ENCODE measurements around the gene ATP10B.

Gene ATP10B

GRCh38 chr5:160627921-160628618 is 223.9 kb downstream of the ATP10B start:
- Histone ChIP-seq H3K4me1 (ENCODE audit: insufficient read depth, low read length) (peaks cover 47% of the 10 kb centered on the region), H3K79me2 (ENCODE audit: insufficient read depth, low read length) (no peaks in the 10 kb centered on the region), H3K36me3 (ENCODE audit: insufficient read depth, low read length) (no peaks in the 10 kb centered on the region), H3K4me3 (ENCODE audit: low read depth in 1 of 2, low read length in 2 of 2) (no peak overlapping the region), H3K27ac (ENCODE audit: low read length) (peak overlapping the region; percentile 73), H4K20me1 (ENCODE audit: insufficient read depth, low read length) (no peaks in the 10 kb centered on the region), H3K4me2 (ENCODE audit: insufficient read depth, low read length) (no peak overlapping the region), H2AFZ (ENCODE audit: low read depth, low read length) (no peak overlapping the region), H3K9ac (ENCODE audit: low read depth, low read length) (peak overlapping the region; percentile 8; the same call in 1 of the 2 replicates), H3K9me3 (ENCODE audit: insufficient read depth, low read length, severe bottlenecking) (no peaks in the 10 kb centered on the region), H3K27me3 (ENCODE audit: insufficient read depth, low read length, poor library complexity) (no peaks in the 10 kb centered on the region)
- DNase-seq (no peak), ATAC-seq (ENCODE audit: insufficient read depth, low read depth) (no peak)
- TF ChIP-seq CTCF (IDR thresholded peaks at IDR 0.05; ENCODE audit: borderline replicate concordance, extremely low read depth, low read length, poor library complexity, severe bottlenecking) (no peak), EZH2 (IDR thresholded peaks at IDR 0.05; ENCODE audit: borderline replicate concordance, low read depth, low read length, severe bottlenecking) (no peak)

GRCh38 chr5:160626322-160626721 is 225.7 kb downstream of the ATP10B start:
- Histone ChIP-seq H3K27me3 (ENCODE audit: insufficient read depth, low read length, poor library complexity) (no peaks in the 10 kb centered on the region), H3K36me3 (ENCODE audit: insufficient read depth, low read length) (no peaks in the 10 kb centered on the region), H4K20me1 (ENCODE audit: insufficient read depth, low read length) (no peaks in the 10 kb centered on the region), H3K4me1 (ENCODE audit: insufficient read depth, low read length) (peaks cover 47% of the 10 kb centered on the region), H3K9me3 (ENCODE audit: insufficient read depth, low read length, severe bottlenecking) (no peaks in the 10 kb centered on the region), H3K4me3 (ENCODE audit: low read depth in 1 of 2, low read length in 2 of 2) (no peak overlapping the region), H3K4me2 (ENCODE audit: insufficient read depth, low read length) (no peak overlapping the region), H3K27ac (ENCODE audit: low read length) (no peak overlapping the region), H3K79me2 (ENCODE audit: insufficient read depth, low read length) (no peaks in the 10 kb centered on the region), H2AFZ (ENCODE audit: low read depth, low read length) (no peak overlapping the region), H3K9ac (ENCODE audit: low read depth, low read length) (no peak overlapping the region)
- DNase-seq: no peak
- ATAC-seq (ENCODE audit: insufficient read depth, low read depth): no peak
- TF ChIP-seq CTCF (IDR thresholded peaks at IDR 0.05; ENCODE audit: borderline replicate concordance, extremely low read depth, low read length, poor library complexity, severe bottlenecking) (no peak), EZH2 (IDR thresholded peaks at IDR 0.05; ENCODE audit: borderline replicate concordance, low read depth, low read length, severe bottlenecking) (no peak)

GRCh38 chr5:160621526-160621925 is 230.5 kb downstream of the ATP10B start:
- Histone ChIP-seq H3K9me3 (ENCODE audit: insufficient read depth, low read length, severe bottlenecking) (no peaks in the 10 kb centered on the region), H3K79me2 (ENCODE audit: insufficient read depth, low read length) (no peaks in the 10 kb centered on the region), H4K20me1 (ENCODE audit: insufficient read depth, low read length) (no peaks in the 10 kb centered on the region), H3K4me1 (ENCODE audit: insufficient read depth, low read length) (peaks cover 28% of the 10 kb centered on the region), H3K36me3 (ENCODE audit: insufficient read depth, low read length) (no peaks in the 10 kb centered on the region), H2AFZ (ENCODE audit: low read depth, low read length) (no peak overlapping the region), H3K4me3 (ENCODE audit: low read depth in 1 of 2, low read length in 2 of 2) (no peak overlapping the region), H3K27me3 (ENCODE audit: insufficient read depth, low read length, poor library complexity) (no peaks in the 10 kb centered on the region), H3K27ac (ENCODE audit: low read length) (no peak overlapping the region), H3K4me2 (ENCODE audit: insufficient read depth, low read length) (no peak overlapping the region), H3K9ac (ENCODE audit: low read depth, low read length) (no peak overlapping the region)
- ATAC-seq (ENCODE audit: insufficient read depth, low read depth) (no peak), DNase-seq (no peak)
- TF ChIP-seq EZH2 (IDR thresholded peaks at IDR 0.05; ENCODE audit: borderline replicate concordance, low read depth, low read length, severe bottlenecking): no peak
- TF ChIP-seq CTCF (IDR thresholded peaks at IDR 0.05; ENCODE audit: borderline replicate concordance, extremely low read depth, low read length, poor library complexity, severe bottlenecking): no peak

Data from DND-41 (cell line).